Endothelial cell of umbilical vein (primary cell): ENCODE measurements around the gene IZUMO4. TPM values are rescaled to one million over a fixed set of nuclear protein-coding genes. Genes with fewer than 3 reads are reported as not detected.

Experiments used
- BruUV-seq: library from RNA; stranded (reverse); fragments of 400-500 nt; replicated peaks from 2 replicates; lab custom pipeline; 2021; lab: Mats Ljungman, UMichigan
- CTCF ChIA-PET: fragments of 300-600, 350-600 bp; sonication (Branson Sonifier 250); formaldehyde crosslinking; loops from one replicate; lab custom pipeline; 2021; ENCODE audit warnings: antibody characterized with exemption, inconsistent platforms; lab: Charles Lee
- POLR2A ChIA-PET: fragments of 300-600, 350-600 bp; sonication (Branson Sonifier 250); formaldehyde crosslinking; loops from one replicate; lab custom pipeline; 2021; ENCODE audit warnings: antibody characterized with exemption, inconsistent platforms; lab: Charles Lee
- DNase-seq: peaks from one replicate; pipeline ENCODE4 v3.0.0-alpha.2; 2011; ENCODE audit warnings: low read depth, low spot score
- FAIRE-seq: peaks from 2 replicates; lab custom pipeline; 2011; peaks lifted over from hg19 to GRCh38; lab: Jason Lieb, UNC
- H2AFZ ChIP-seq: 2 replicates; pipeline ENCODE4 v1.6.0; 2012; ENCODE audit warnings: low read depth, low read length, control low read depth, inconsistent platforms
- H3K27ac ChIP-seq: 2 replicates; pipeline ENCODE4 v1.5.1; 2011; ENCODE audit warnings: low read depth, mild to moderate bottlenecking, control low read depth, low read length, moderate library complexity; ENCODE audit not compliant: insufficient read depth
- H3K27me3 ChIP-seq, 2 experiments: 2 replicates each; pipeline versions ENCODE4 v1.6.0 to v1.6.1; 2011; ENCODE audit warnings: low read length in 2 of 2, mixed read lengths in 1 of 2; ENCODE audit not compliant: control insufficient read depth in 2 of 2, insufficient read depth in 2 of 2
- H3K36me3 ChIP-seq, 2 experiments: 2 replicates in 1 of 2; 3 replicates in 1 of 2; pipeline ENCODE4 v1.5.1; 2011; ENCODE audit warnings: low read length in 2 of 2, mild to moderate bottlenecking in 1 of 2, moderate library complexity in 1 of 2; ENCODE audit not compliant: control insufficient read depth in 2 of 2, insufficient read depth in 2 of 2; ENCODE audit errors: extremely low read depth in 1 of 2
- H3K4me1 ChIP-seq: 3 replicates; pipeline ENCODE4 v1.5.1; 2011; ENCODE audit warnings: mild to moderate bottlenecking, low read length; ENCODE audit not compliant: control insufficient read depth, insufficient read depth; ENCODE audit errors: extremely low read depth
- H3K4me2 ChIP-seq: 2 replicates; pipeline ENCODE4 v1.6.1; 2011; ENCODE audit warnings: low read length, control low read depth, mixed read lengths; ENCODE audit not compliant: insufficient read depth
- H3K4me3 ChIP-seq, 3 experiments: fragments of 200-600 bp in 1 of 3; sonication (generic), shearing (Covaris generic) in 1 of 3; replicated peaks in 1 of 3; 2 replicates each; pipeline ENCODE4 v1.5.1; 2011 to 2016; ENCODE audit warnings: control low read depth in 3 of 3, low read length in 3 of 3, mild to moderate bottlenecking in 2 of 3, inconsistent platforms in 1 of 3, low read depth in 1 of 3, moderate library complexity in 1 of 3; ENCODE audit not compliant: insufficient read depth in 1 of 3
- H3K79me2 ChIP-seq: 2 replicates; pipeline ENCODE4 v1.6.0; 2012; ENCODE audit warnings: low read length, inconsistent platforms; ENCODE audit not compliant: control insufficient read depth, insufficient read depth
- H3K9ac ChIP-seq: replicated peaks from 2 replicates; pipeline ENCODE3; 2011; ENCODE audit warnings: low read length, control low read depth; ENCODE audit not compliant: insufficient read depth; ENCODE audit errors: extremely low read depth
- H3K9me1 ChIP-seq: replicated peaks from 3 replicates; pipeline ENCODE4 v1.6.0; 2011; ENCODE audit warnings: mild to moderate bottlenecking, low read length; ENCODE audit not compliant: control insufficient read depth, insufficient read depth; ENCODE audit errors: extremely low read depth
- H3K9me3 ChIP-seq: replicated peaks from 2 replicates; pipeline ENCODE4 v1.5.1; 2012; ENCODE audit warnings: low read length, inconsistent platforms; ENCODE audit not compliant: control insufficient read depth, insufficient read depth
- H4K20me1 ChIP-seq: replicated peaks from 2 replicates; pipeline ENCODE3; 2011; ENCODE audit warnings: mild to moderate bottlenecking, low read length; ENCODE audit not compliant: control insufficient read depth, insufficient read depth; ENCODE audit errors: extremely low read depth
- CTCF ChIP-seq, 2 donors: IDR thresholded peaks; 1 replicate in 1 of 2; 2 replicates in 1 of 2; pipeline ENCODE4 v1.5.1; 2011; ENCODE audit warnings: low read length in 2 of 2, mild to moderate bottlenecking in 2 of 2, moderate library complexity in 2 of 2, control low read depth in 1 of 2, inconsistent platforms in 1 of 2, low read depth in 1 of 2; ENCODE audit not compliant: insufficient read depth in 1 of 2; ENCODE audit errors: extremely low read depth in 1 of 2
- EZH2 ChIP-seq: IDR thresholded peaks from 2 replicates; pipeline ENCODE4 v1.6.1; 2012; ENCODE audit warnings: borderline replicate concordance, low read depth, mild to moderate bottlenecking, moderate library complexity, low read length, inconsistent platforms; ENCODE audit not compliant: severe bottlenecking
- FOS ChIP-seq: IDR thresholded peaks from 2 replicates; pipeline ENCODE4 v1.6.1; 2011; ENCODE audit warnings: mild to moderate bottlenecking, low read length, moderate library complexity, borderline replicate concordance; ENCODE audit not compliant: insufficient read depth
- GATA2 ChIP-seq: IDR thresholded peaks from 2 replicates; pipeline ENCODE4 v1.7.0; 2011; ENCODE audit warnings: low read depth, mild to moderate bottlenecking, moderate library complexity, mixed read lengths, low read length; ENCODE audit not compliant: insufficient read length, insufficient read depth
- JUN ChIP-seq: IDR thresholded peaks from 2 replicates; pipeline ENCODE4 v1.6.1; 2011; ENCODE audit warnings: borderline replicate concordance, low read depth; ENCODE audit not compliant: insufficient read length, insufficient read depth
- MAX ChIP-seq: IDR thresholded peaks from 2 replicates; pipeline ENCODE4 v1.6.1; 2011; ENCODE audit not compliant: insufficient read depth, insufficient read length
- MYC ChIP-seq: IDR thresholded peaks from one replicate; pipeline ENCODE4 v1.6.1; 2011; ENCODE audit warnings: mild to moderate bottlenecking, low read depth, low read length
- POLR2A ChIP-seq: IDR thresholded peaks from 2 replicates; pipeline ENCODE4 v1.6.1; 2012; ENCODE audit warnings: low read depth, mild to moderate bottlenecking, control low read depth, low read length
- POLR2AphosphoS5 ChIP-seq: IDR thresholded peaks from 2 replicates; pipeline ENCODE4 v1.6.1; 2012; ENCODE audit warnings: low read depth, mild to moderate bottlenecking, control low read depth, low read length, moderate library complexity; ENCODE audit not compliant: insufficient read depth
- dilution Hi-C: fragments of 300-500 bp; cut with MboI; formaldehyde crosslinking; loops from one replicate; pipeline ENCODE4 v1.15.0; 2019; ENCODE audit warnings: low sequenced_read_pairs; ENCODE audit not compliant: extremely low pct_ligation_motif_present
- intact Hi-C: fragments of 100-400 bp; cut with micrococcal nuclease; formaldehyde crosslinking; loops from one replicate; pipeline ENCODE4 v1.10.0; 2022
- polyA plus RNA-seq, 4 experiments: library from polyadenylated mRNA; depleted of rRNA in 3 of 4; stranded (reverse) in 3 of 4; unstranded in 1 of 4; fragments of >200 nt; gene quantifications; 2 replicates each; pipeline versions ENCODE4 v1.2.1 to v1.2.3, GENCODE V29; 2011 to 2012; ENCODE audit warnings: missing spikeins in 1 of 4
- total RNA-seq: library from RNA; stranded (reverse); gene quantifications from 2 replicates; pipeline ENCODE4 v1.2.3, GENCODE V29; 2021

IZUMO4 gene
- total and polyA plus RNA-seq, 2 donors (not counting 3 experiments of a cell fraction or from before 2014, with no cell fraction given), result 1.1 to 2.0 TPM

- H3K4me2 ChIP-seq, result no peak overlapping the region
- H3K9me3 ChIP-seq, result no peaks in the 10 kb centered on the region
- H3K9ac ChIP-seq, result no peak overlapping the region
- intact Hi-C loops, result no loop called here
- CTCF ChIA-PET, result no interaction called here
- POLR2A ChIA-PET, result no interaction called here
- dilution Hi-C loops, result no loop called here
- no peak overlapping the region for H3K27ac ChIP-seq
- DNase-seq (no peak), FAIRE-seq (no peak)
- no peak overlapping the region for H2AFZ ChIP-seq
- peaks cover 9% of the 10 kb centered on the region for H3K79me2 ChIP-seq
- no peaks in the 10 kb centered on the region for H4K20me1 ChIP-seq
- TF ChIP-seq MYC, result no peak
- TF ChIP-seq CTCF (IDR thresholded peaks at IDR 0.05; ENCODE audit: extremely low read depth in 1 of 2, insufficient read depth in 1 of 2, low read depth in 1 of 2, low read length in 2 of 2), result no peak
- no peak for TF ChIP-seq MAX
- no peak for TF ChIP-seq JUN
- TF ChIP-seq FOS, result no peak
- no peak for TF ChIP-seq POLR2A
- no peak for TF ChIP-seq POLR2AphosphoS5
- TF ChIP-seq GATA2, result no peak
- no peak for TF ChIP-seq EZH2
- H3K4me3 ChIP-seq, result no peak overlapping the region
- no peaks in the 10 kb centered on the region for H3K9me1 ChIP-seq
- H3K4me1 ChIP-seq, result peaks cover 8% of the 10 kb centered on the region
- BruUV-seq, result no TSS peak
- no peaks in the 10 kb centered on the region for H3K27me3 ChIP-seq
- peaks cover 4 to 22% of the 10 kb centered on the region in 2 experiments for H3K36me3 ChIP-seq
Observed at GRCh38 chr19:2080336-2080988, 16.3 kb upstream of the IZUMO4 start.
